Panc1 (cell line): ENCODE results near the gene ADARB1.

ENCODE experiments used
- CTCF ChIP-seq: fragments of 450-650 bp; IDR thresholded peaks from 2 replicates; pipeline ENCODE4 v1.5.1; 2017; ENCODE audit warnings: mild to moderate bottlenecking
- POLR2AphosphoS5 ChIP-seq: IDR thresholded peaks from 2 replicates; pipeline ENCODE4 v1.6.1; 2012; ENCODE audit warnings: mild to moderate bottlenecking, low read depth, low read length, moderate library complexity
- REST ChIP-seq, 2 experiments: IDR thresholded peaks; 2 replicates each; pipeline ENCODE4 v1.6.1; 2011 to 2012; ENCODE audit warnings: low read depth in 2 of 2, control low read depth in 1 of 2, low read length in 1 of 2, mild to moderate bottlenecking in 1 of 2, moderate library complexity in 1 of 2; ENCODE audit not compliant: insufficient read depth in 1 of 2
- SIN3A ChIP-seq: IDR thresholded peaks from 2 replicates; pipeline ENCODE4 v1.6.1; 2012; ENCODE audit warnings: low read depth, mild to moderate bottlenecking, low read length, moderate library complexity, borderline replicate concordance; ENCODE audit not compliant: insufficient read depth
- TCF7L2 ChIP-seq: IDR thresholded peaks from 2 replicates; pipeline ENCODE4 v1.6.1; 2011; ENCODE audit warnings: mild to moderate bottlenecking, low read depth, low read length, inconsistent platforms

- TF ChIP-seq POLR2AphosphoS5 (no peak), REST (IDR thresholded peaks at IDR 0.05; ENCODE audit: insufficient read depth in 1 of 2, low read depth in 2 of 2, low read length in 1 of 2) (no peak), CTCF (no peak), SIN3A (no peak), TCF7L2 (no peak)
These were observed 170.5 kb downstream of the ADARB1 start for GRCh38 chr21:45244799-45245340.
